GM21528 (cell line): ENCODE results near the gene GARIN1A.
"Not testable (repeated sequence)": the region's sequence is repeated elsewhere in the genome, so short reads cannot be mapped to it uniquely, and the experiment has no call there.

Source experiments
- ATAC-seq: cut with Tn5 transposase; IDR thresholded peaks from one replicate; pipeline ENCODE4 v1.9.1; 2021; ENCODE audit warnings: mild to moderate bottlenecking, moderate library complexity; ENCODE audit not compliant: unreplicated experiment, low FRiP score

Gene GARIN1A

GRCh38 chr7:128671992-128672391, at the start of gene GARIN1A:
TSS of gene GARIN1A (plus strand) at chr7:128672292. CDS start at chr7:128672398, 106 bp downstream.
- no peak for ATAC-seq

- ATAC-seq = not testable (repeated sequence)
Observed at GRCh38 chr7:128627124-128627523, 45.0 kb upstream of the GARIN1A start.

GRCh38 chr7:128633915-128634314, 38.2 kb upstream of the GARIN1A start:
- not testable (repeated sequence) for ATAC-seq

GRCh38 chr7:128645206-128645605, 26.9 kb upstream of the GARIN1A start:
- ATAC-seq = not testable (repeated sequence)

GRCh38 chr7:128645844-128646243, 26.2 kb upstream of the GARIN1A start:
- ATAC-seq = not testable (repeated sequence)

GRCh38 chr7:128646877-128647276, 25.2 kb upstream of the GARIN1A start:
- ATAC-seq = not testable (repeated sequence)

GRCh38 chr7:128651096-128651495, 21.0 kb upstream of the GARIN1A start:
- ATAC-seq = not testable (repeated sequence)

GRCh38 chr7:128652606-128653005, 19.5 kb upstream of the GARIN1A start:
- ATAC-seq = not testable (repeated sequence)

- not testable (repeated sequence) for ATAC-seq
Observed at GRCh38 chr7:128653197-128653596, 18.9 kb upstream of the GARIN1A start.

GRCh38 chr7:128654080-128654479, 18.0 kb upstream of the GARIN1A start:
- not testable (repeated sequence) for ATAC-seq

- not testable (repeated sequence) for ATAC-seq
Observed at GRCh38 chr7:128654501-128654900, 17.6 kb upstream of the GARIN1A start.

GRCh38 chr7:128658428-128658827, 13.7 kb upstream of the GARIN1A start:
- ATAC-seq = not testable (repeated sequence)

GRCh38 chr7:128660596-128660995, 11.5 kb upstream of the GARIN1A start:
- no peak for ATAC-seq

GRCh38 chr7:128661446-128661845, 10.6 kb upstream of the GARIN1A start:
- no peak for ATAC-seq

GRCh38 chr7:128662091-128662490, 10.0 kb upstream of the GARIN1A start:
- ATAC-seq = no peak

GRCh38 chr7:128663223-128663622, 8.9 kb upstream of the GARIN1A start:
- ATAC-seq = not testable (repeated sequence)

- ATAC-seq = no peak
Observed at GRCh38 chr7:128665057-128665456, 7.0 kb upstream of the GARIN1A start.

- no peak for ATAC-seq
Observed at GRCh38 chr7:128666200-128666599, 5.9 kb upstream of the GARIN1A start.

- no peak for ATAC-seq
Observed at GRCh38 chr7:128672927-128673517, 930 bp downstream of the GARIN1A start.

GRCh38 chr7:128673571-128673970, 1.5 kb downstream of the GARIN1A start:
- no peak for ATAC-seq

- ATAC-seq = no peak
Observed at GRCh38 chr7:128676665-128677064, 4.6 kb downstream of the GARIN1A start.

- ATAC-seq = no peak
Observed at GRCh38 chr7:128679920-128680319, 7.8 kb downstream of the GARIN1A start.
